Thyroid gland (tissue), 4 donors: ENCODE measurements around the gene DPYSL4.

Experiments
- POLR2A ChIP-seq, 2 donors: fragments of 450-650 bp; IDR thresholded peaks; one replicate each; pipeline ENCODE4 v1.6.1; 2017; ENCODE audit warnings: antibody characterized with exemption in 2 of 2, mild to moderate bottlenecking in 2 of 2, moderate library complexity in 1 of 2
- TF ChIP-seq, protein P1 (sequence below), 6 experiments: fragments of 200-600 bp in 3 of 6; fragments of 450-650 bp in 3 of 6; sonication (generic) in 3 of 6; IDR thresholded peaks; one replicate each; pipeline ENCODE4 v1.5.1; 2016 to 2019; ENCODE audit warnings: antibody characterized with exemption in 6 of 6, mild to moderate bottlenecking in 2 of 6, inconsistent platforms in 1 of 6, moderate library complexity in 1 of 6

DNA sequence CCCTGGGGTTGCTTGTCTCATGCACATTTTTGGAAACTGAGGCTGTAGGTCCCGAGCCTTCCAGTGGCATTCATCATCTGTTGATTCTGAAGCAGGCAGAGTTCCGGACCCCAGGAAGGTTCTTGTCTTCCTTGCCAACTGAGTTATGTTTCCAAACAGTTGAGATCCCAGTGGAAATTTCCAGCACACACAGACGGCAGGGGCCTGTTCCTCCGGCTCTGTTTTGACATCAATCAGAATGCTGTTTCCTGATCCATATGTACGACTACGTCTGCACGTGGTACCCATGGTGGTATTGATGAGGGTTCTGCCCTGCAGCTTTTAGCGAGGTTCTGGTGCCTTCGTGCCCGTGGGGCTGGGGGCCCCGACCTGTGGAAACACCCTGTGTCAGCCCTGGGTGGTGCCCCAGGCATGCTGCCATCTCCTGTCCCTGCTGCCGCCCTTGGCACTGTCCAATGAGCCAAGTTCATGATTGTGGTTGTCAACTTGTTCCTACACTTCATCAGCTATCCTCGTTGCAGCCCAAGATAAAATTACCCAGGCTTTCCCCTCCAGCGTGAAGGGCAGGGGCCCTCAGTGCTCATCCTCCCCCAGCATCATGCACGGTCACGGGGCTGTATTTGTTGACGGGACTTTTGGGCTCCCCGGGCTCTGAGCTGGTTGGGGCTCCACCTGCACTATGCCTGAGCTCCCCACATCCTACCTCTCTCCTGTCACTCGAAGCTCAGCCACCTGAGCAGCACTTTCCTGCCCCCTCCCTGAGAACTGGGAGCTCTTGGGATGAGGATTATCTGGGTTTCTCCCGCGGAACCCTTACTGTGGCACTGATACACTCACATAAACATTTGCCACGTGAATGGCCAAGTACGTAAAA lies 7.8 kb upstream of the DPYSL4 start:
- no peak for TF ChIP-seq POLR2A (IDR thresholded peaks at IDR 0.05)
- TF ChIP-seq, protein P1, sequence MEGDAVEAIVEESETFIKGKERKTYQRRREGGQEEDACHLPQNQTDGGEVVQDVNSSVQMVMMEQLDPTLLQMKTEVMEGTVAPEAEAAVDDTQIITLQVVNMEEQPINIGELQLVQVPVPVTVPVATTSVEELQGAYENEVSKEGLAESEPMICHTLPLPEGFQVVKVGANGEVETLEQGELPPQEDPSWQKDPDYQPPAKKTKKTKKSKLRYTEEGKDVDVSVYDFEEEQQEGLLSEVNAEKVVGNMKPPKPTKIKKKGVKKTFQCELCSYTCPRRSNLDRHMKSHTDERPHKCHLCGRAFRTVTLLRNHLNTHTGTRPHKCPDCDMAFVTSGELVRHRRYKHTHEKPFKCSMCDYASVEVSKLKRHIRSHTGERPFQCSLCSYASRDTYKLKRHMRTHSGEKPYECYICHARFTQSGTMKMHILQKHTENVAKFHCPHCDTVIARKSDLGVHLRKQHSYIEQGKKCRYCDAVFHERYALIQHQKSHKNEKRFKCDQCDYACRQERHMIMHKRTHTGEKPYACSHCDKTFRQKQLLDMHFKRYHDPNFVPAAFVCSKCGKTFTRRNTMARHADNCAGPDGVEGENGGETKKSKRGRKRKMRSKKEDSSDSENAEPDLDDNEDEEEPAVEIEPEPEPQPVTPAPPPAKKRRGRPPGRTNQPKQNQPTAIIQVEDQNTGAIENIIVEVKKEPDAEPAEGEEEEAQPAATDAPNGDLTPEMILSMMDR (IDR thresholded peaks at IDR 0.05): no peak
